ENCODE results near the gene AATK.

AATK gene

GRCh38 chr17:81115749-81116464 lies 50.1 kb downstream of the AATK start:
- H3K4me3 ChIP-seq (ENCODE audit: insufficient read length, low read depth): no peak overlapping the region
- no peak overlapping the region for H3K9ac ChIP-seq (ENCODE audit: insufficient read length, low read depth)
- no peaks in the 10 kb centered on the region for H3K9me3 ChIP-seq (ENCODE audit: insufficient read depth, low read length)
- H3K4me1 ChIP-seq (ENCODE audit: insufficient read depth, insufficient read length): peaks cover 30% of the 10 kb centered on the region
- DNase-seq (ENCODE audit: low read depth, low spot score): no peak
- TF ChIP-seq SUZ12 (IDR thresholded peaks at IDR 0.05; ENCODE audit: extremely low read depth, insufficient read depth, insufficient read length) (no peak), ZNF274 (IDR thresholded peaks at IDR 0.05; ENCODE audit: low read depth, low read length) (no peak), YY1 (IDR thresholded peaks at IDR 0.05; ENCODE audit: insufficient read depth, insufficient read length) (no peak)
- H3K27me3 ChIP-seq (ENCODE audit: insufficient read depth, insufficient read length): no peaks in the 10 kb centered on the region
- peaks cover 32% of the 10 kb centered on the region for H3K36me3 ChIP-seq (ENCODE audit: insufficient read depth, insufficient read length, low read length)

GRCh38 chr17:81115219-81115618 lies 50.8 kb downstream of the AATK start:
- no peak overlapping the region for H3K4me3 ChIP-seq (ENCODE audit: insufficient read length, low read depth)
- DNase-seq (ENCODE audit: low read depth, low spot score): no peak
- TF ChIP-seq SUZ12 (IDR thresholded peaks at IDR 0.05; ENCODE audit: extremely low read depth, insufficient read depth, insufficient read length) (no peak), YY1 (IDR thresholded peaks at IDR 0.05; ENCODE audit: insufficient read depth, insufficient read length) (no peak), ZNF274 (IDR thresholded peaks at IDR 0.05; ENCODE audit: low read depth, low read length) (no peak)
- no peaks in the 10 kb centered on the region for H3K27me3 ChIP-seq (ENCODE audit: insufficient read depth, insufficient read length)
- no peak overlapping the region for H3K9ac ChIP-seq (ENCODE audit: insufficient read length, low read depth)
- peaks cover 36% of the 10 kb centered on the region for H3K36me3 ChIP-seq (ENCODE audit: insufficient read depth, insufficient read length, low read length)
- H3K4me1 ChIP-seq (ENCODE audit: insufficient read depth, insufficient read length): peaks cover 33% of the 10 kb centered on the region
- no peaks in the 10 kb centered on the region for H3K9me3 ChIP-seq (ENCODE audit: insufficient read depth, low read length)

- TF ChIP-seq ZNF274 (IDR thresholded peaks at IDR 0.05; ENCODE audit: low read depth, low read length): no peak
- no peak for TF ChIP-seq SUZ12 (IDR thresholded peaks at IDR 0.05; ENCODE audit: extremely low read depth, insufficient read depth, insufficient read length)
- no peak for TF ChIP-seq YY1 (IDR thresholded peaks at IDR 0.05; ENCODE audit: insufficient read depth, insufficient read length)
- no peaks in the 10 kb centered on the region for H3K9me3 ChIP-seq (ENCODE audit: insufficient read depth, low read length)
- no peaks in the 10 kb centered on the region for H3K27me3 ChIP-seq (ENCODE audit: insufficient read depth, insufficient read length)
- H3K9ac ChIP-seq (ENCODE audit: insufficient read length, low read depth): no peak overlapping the region
- H3K36me3 ChIP-seq (ENCODE audit: insufficient read depth, insufficient read length, low read length): peaks cover 42% of the 10 kb centered on the region
- DNase-seq (ENCODE audit: low read depth, low spot score): no peak
- H3K4me1 ChIP-seq (ENCODE audit: insufficient read depth, insufficient read length): peaks cover 35% of the 10 kb centered on the region
- H3K4me3 ChIP-seq (ENCODE audit: insufficient read length, low read depth): no peak overlapping the region
Observed at GRCh38 chr17:81114351-81115093, 51.5 kb downstream of the AATK start.

- Histone ChIP-seq H3K27me3 (ENCODE audit: insufficient read depth, insufficient read length) (no peaks in the 10 kb centered on the region), H3K9ac (ENCODE audit: insufficient read length, low read depth) (no peak overlapping the region), H3K4me1 (ENCODE audit: insufficient read depth, insufficient read length) (peaks cover 29% of the 10 kb centered on the region), H3K9me3 (ENCODE audit: insufficient read depth, low read length) (no peaks in the 10 kb centered on the region), H3K4me3 (ENCODE audit: insufficient read length, low read depth) (no peak overlapping the region), H3K36me3 (ENCODE audit: insufficient read depth, insufficient read length, low read length) (peaks cover 54% of the 10 kb centered on the region)
- no peak for DNase-seq (ENCODE audit: low read depth, low spot score)
- TF ChIP-seq SUZ12 (IDR thresholded peaks at IDR 0.05; ENCODE audit: extremely low read depth, insufficient read depth, insufficient read length) (no peak), ZNF274 (IDR thresholded peaks at IDR 0.05; ENCODE audit: low read depth, low read length) (no peak), YY1 (IDR thresholded peaks at IDR 0.05; ENCODE audit: insufficient read depth, insufficient read length) (no peak)
Observed at GRCh38 chr17:81113158-81113724, 52.8 kb downstream of the AATK start.

- Histone ChIP-seq H3K9me3 (ENCODE audit: insufficient read depth, low read length) (no peaks in the 10 kb centered on the region), H3K9ac (ENCODE audit: insufficient read length, low read depth) (no peak overlapping the region), H3K4me1 (ENCODE audit: insufficient read depth, insufficient read length) (peaks cover 24% of the 10 kb centered on the region), H3K4me3 (ENCODE audit: insufficient read length, low read depth) (no peak overlapping the region), H3K27me3 (ENCODE audit: insufficient read depth, insufficient read length) (no peaks in the 10 kb centered on the region), H3K36me3 (ENCODE audit: insufficient read depth, insufficient read length, low read length) (peaks cover 62% of the 10 kb centered on the region)
- DNase-seq (ENCODE audit: low read depth, low spot score): no peak
- TF ChIP-seq ZNF274 (IDR thresholded peaks at IDR 0.05; ENCODE audit: low read depth, low read length): no peak
- no peak for TF ChIP-seq YY1 (IDR thresholded peaks at IDR 0.05; ENCODE audit: insufficient read depth, insufficient read length)
- no peak for TF ChIP-seq SUZ12 (IDR thresholded peaks at IDR 0.05; ENCODE audit: extremely low read depth, insufficient read depth, insufficient read length)
Observed at GRCh38 chr17:81112450-81112849, 53.6 kb downstream of the AATK start.

- no peaks in the 10 kb centered on the region for H3K9me3 ChIP-seq (ENCODE audit: insufficient read depth, low read length)
Observed at GRCh38 chr17:81111066-81111465, 55.0 kb downstream of the AATK start.

More at GRCh38 chr17:81111066-81111465, 55.0 kb downstream of the AATK start:
- Histone ChIP-seq H3K36me3 (ENCODE audit: insufficient read depth, insufficient read length, low read length) (peaks cover 64% of the 10 kb centered on the region), H3K4me3 (ENCODE audit: insufficient read length, low read depth) (no peak overlapping the region), H3K27me3 (ENCODE audit: insufficient read depth, insufficient read length) (no peaks in the 10 kb centered on the region), H3K4me1 (ENCODE audit: insufficient read depth, insufficient read length) (peaks cover 21% of the 10 kb centered on the region), H3K9ac (ENCODE audit: insufficient read length, low read depth) (peak overlapping the region; percentile 3)
- DNase-seq (ENCODE audit: low read depth, low spot score): no peak
- TF ChIP-seq SUZ12 (IDR thresholded peaks at IDR 0.05; ENCODE audit: extremely low read depth, insufficient read depth, insufficient read length) (no peak), ZNF274 (IDR thresholded peaks at IDR 0.05; ENCODE audit: low read depth, low read length) (no peak), YY1 (IDR thresholded peaks at IDR 0.05; ENCODE audit: insufficient read depth, insufficient read length) (no peak)

Data from NT2/D1 (cell line).